MM.1S (cell line): Measurements from ENCODE around the gene PLXNA4.

ENCODE experiments used
- EZH2 ChIP-seq: fragments of 300-600 bp; sonication (generic); optimal IDR thresholded peaks from 2 replicates; pipeline ENCODE3; 2017; ENCODE audit warnings: low read depth, mild to moderate bottlenecking, antibody characterized with exemption, low read length, mixed read lengths
- EZH2phosphoT487 ChIP-seq: fragments of 300-600 bp; sonication (generic); IDR thresholded peaks from 2 replicates; pipeline ENCODE4 v1.6.1; 2018; ENCODE audit warnings: antibody characterized with exemption, low read length
- TF ChIP-seq, protein P1 (sequence below): fragments of 300-600 bp; sonication (generic); IDR thresholded peaks from 2 replicates; pipeline ENCODE4 v1.5.1; 2016; ENCODE audit warnings: antibody characterized with exemption, low read length, mixed read lengths

GRCh38 chr7:132453826-132454225, 122.4 kb downstream of the PLXNA4 start:
- TF ChIP-seq EZH2phosphoT487, result no peak
- TF ChIP-seq, protein P1, sequence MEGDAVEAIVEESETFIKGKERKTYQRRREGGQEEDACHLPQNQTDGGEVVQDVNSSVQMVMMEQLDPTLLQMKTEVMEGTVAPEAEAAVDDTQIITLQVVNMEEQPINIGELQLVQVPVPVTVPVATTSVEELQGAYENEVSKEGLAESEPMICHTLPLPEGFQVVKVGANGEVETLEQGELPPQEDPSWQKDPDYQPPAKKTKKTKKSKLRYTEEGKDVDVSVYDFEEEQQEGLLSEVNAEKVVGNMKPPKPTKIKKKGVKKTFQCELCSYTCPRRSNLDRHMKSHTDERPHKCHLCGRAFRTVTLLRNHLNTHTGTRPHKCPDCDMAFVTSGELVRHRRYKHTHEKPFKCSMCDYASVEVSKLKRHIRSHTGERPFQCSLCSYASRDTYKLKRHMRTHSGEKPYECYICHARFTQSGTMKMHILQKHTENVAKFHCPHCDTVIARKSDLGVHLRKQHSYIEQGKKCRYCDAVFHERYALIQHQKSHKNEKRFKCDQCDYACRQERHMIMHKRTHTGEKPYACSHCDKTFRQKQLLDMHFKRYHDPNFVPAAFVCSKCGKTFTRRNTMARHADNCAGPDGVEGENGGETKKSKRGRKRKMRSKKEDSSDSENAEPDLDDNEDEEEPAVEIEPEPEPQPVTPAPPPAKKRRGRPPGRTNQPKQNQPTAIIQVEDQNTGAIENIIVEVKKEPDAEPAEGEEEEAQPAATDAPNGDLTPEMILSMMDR, result no peak
- TF ChIP-seq EZH2, result no peak
